HCT116 (cell line): ENCODE data around the gene CCDC126. TPM values are rescaled to one million over a fixed set of nuclear protein-coding genes. Genes with fewer than 3 reads are reported as not detected.

ENCODE experiments used
- ATAC-seq: fragments of 200-7000 bp; cut with Tn5 transposase; 2 replicates; pipeline ENCODE4 v1.9.1; 2020; ENCODE audit warnings: mild to moderate bottlenecking, moderate library complexity
- BruUV-seq: library from RNA; stranded (reverse); fragments of 400-500 nt; replicated peaks from 2 replicates; lab custom pipeline; 2021; lab: Mats Ljungman, UMichigan
- CTCF ChIA-PET: fragments of 300-600 bp; sonication (Branson Sonifier 250); formaldehyde crosslinking; loops from one replicate; lab custom pipeline; 2021; ENCODE audit warnings: antibody characterized with exemption; lab: Charles Lee
- POLR2A ChIA-PET: fragments of 300-600, 350-600 bp; sonication (Branson Sonifier 250); formaldehyde crosslinking; loops from one replicate; lab custom pipeline; 2021; ENCODE audit warnings: antibody characterized with exemption; lab: Charles Lee
- RAD21 ChIA-PET, 2 experiments: fragments of 300-600 bp; sonication (Branson Sonifier 250); formaldehyde crosslinking; loops; one replicate each; lab custom pipeline; 2023; ENCODE audit warnings: low total read pairs in 2 of 2; ENCODE audit not compliant: uncharacterized antibody in 2 of 2, unreplicated experiment in 2 of 2, low non-redundant PET in 1 of 2; lab: Charles Lee
- DNase-seq: peaks from one replicate; pipeline ENCODE4 v3.0.0-alpha.2; 2010; ENCODE audit warnings: low read depth, low spot score
- H2AFZ ChIP-seq: fragments of 200-600 bp; shearing (Covaris generic), sonication (generic); 2 replicates; pipeline ENCODE4 v1.6.1; 2017; ENCODE audit warnings: low read depth, mixed run types, mixed read lengths, antibody characterized with exemption, low read length; ENCODE audit not compliant: poor library complexity, severe bottlenecking
- H3K27ac ChIP-seq: 2 replicates; pipeline ENCODE4 v1.5.1; 2012; ENCODE audit warnings: low read depth, low read length
- H3K27me3 ChIP-seq: fragments of 200-600 bp; sonication (generic); 2 replicates; pipeline ENCODE4 v1.6.1; 2016; ENCODE audit warnings: mixed run types, low read length, mixed read lengths; ENCODE audit not compliant: insufficient read depth
- H3K36me3 ChIP-seq, 2 experiments: fragments of 200-500 bp in 1 of 2; fragments of 200-600 bp in 1 of 2; sonication (Bioruptor generic) in 1 of 2; sonication (generic) in 1 of 2; 2 replicates each; pipeline versions ENCODE4 v1.5.1 to v1.6.1; 2014 to 2016; ENCODE audit warnings: low read length in 2 of 2, inconsistent platforms in 1 of 2, mixed read lengths in 1 of 2, mixed run types in 1 of 2; ENCODE audit not compliant: insufficient read depth in 2 of 2, control insufficient read depth in 1 of 2
- H3K4me1 ChIP-seq, 2 experiments: fragments of 200-600 bp in 1 of 2; sonication (generic) in 1 of 2; 2 replicates each; pipeline versions ENCODE4 v1.5.1 to v1.6.1; 2012 to 2017; ENCODE audit warnings: low read length in 2 of 2, inconsistent platforms in 1 of 2, mild to moderate bottlenecking in 1 of 2, mixed read lengths in 1 of 2, mixed run types in 1 of 2, moderate library complexity in 1 of 2; ENCODE audit not compliant: insufficient read depth in 2 of 2, control insufficient read depth in 1 of 2
- H3K4me2 ChIP-seq: fragments of 200-600 bp; sonication (generic); 2 replicates; pipeline ENCODE4 v1.6.1; 2017; ENCODE audit warnings: mixed run types, low read length, mixed read lengths
- H3K4me3 ChIP-seq, 2 experiments: fragments of 200-600 bp in 1 of 2; sonication (generic) in 1 of 2; replicated peaks in 1 of 2; 2 replicates each; pipeline ENCODE4 v1.5.1; 2011 to 2016; ENCODE audit warnings: low read length in 2 of 2, control low read depth in 1 of 2, low read depth in 1 of 2, mild to moderate bottlenecking in 1 of 2, mixed read lengths in 1 of 2, mixed run types in 1 of 2
- H3K79me2 ChIP-seq: fragments of 200-600 bp; sonication (generic); 2 replicates; pipeline ENCODE4 v1.6.1; 2017; ENCODE audit warnings: mild to moderate bottlenecking, mixed run types, low read length, moderate library complexity, mixed read lengths; ENCODE audit not compliant: insufficient read depth
- H3K9ac ChIP-seq: fragments of 200-600 bp; sonication (generic); 2 replicates; pipeline ENCODE4 v1.6.1; 2016; ENCODE audit warnings: low read length, mixed read lengths
- H3K9me2 ChIP-seq: fragments of 200-600 bp; sonication (generic), shearing (Covaris generic); 2 replicates; pipeline ENCODE4 v1.6.1; 2017; ENCODE audit warnings: mixed run types, mild to moderate bottlenecking, moderate library complexity; ENCODE audit not compliant: insufficient read depth
- H3K9me3 ChIP-seq, 2 experiments: fragments of 200-500 bp in 1 of 2; fragments of 200-600 bp in 1 of 2; sonication (Bioruptor generic) in 1 of 2; sonication (generic) in 1 of 2; 2 replicates each; pipeline ENCODE4 v1.6.1; 2014 to 2017; ENCODE audit warnings: low read length in 2 of 2, mixed read lengths in 2 of 2, inconsistent platforms in 1 of 2, low read depth in 1 of 2, mild to moderate bottlenecking in 1 of 2, mixed run types in 1 of 2, moderate library complexity in 1 of 2; ENCODE audit not compliant: control insufficient read depth in 1 of 2, insufficient read depth in 1 of 2
- H4K20me1 ChIP-seq: fragments of 200-600 bp; sonication (generic), shearing (Covaris generic); 2 replicates; pipeline ENCODE4 v1.6.1; 2017; ENCODE audit warnings: mixed run types, mild to moderate bottlenecking, moderate library complexity; ENCODE audit not compliant: insufficient read depth
- ATF3 ChIP-seq: IDR thresholded peaks from 2 replicates; pipeline ENCODE4 v1.6.1; 2012
- CBX3 ChIP-seq: IDR thresholded peaks from 2 replicates; pipeline ENCODE4 v1.6.1; 2012; ENCODE audit warnings: low read depth
- CTCF ChIP-seq, 3 experiments: fragments of 200-600 bp in 1 of 3; sonication (generic) in 1 of 3; IDR thresholded peaks in 2 of 3; conservative IDR thresholded peaks in 1 of 3; 2 replicates each; pipeline ENCODE4 v1.5.1; 2012 to 2017; ENCODE audit warnings: low read depth in 2 of 3, low read length in 2 of 3, antibody characterized with exemption in 1 of 3, borderline replicate concordance in 1 of 3, control low read depth in 1 of 3, mild to moderate bottlenecking in 1 of 3, mixed read lengths in 1 of 3, mixed run types in 1 of 3, moderate library complexity in 1 of 3; ENCODE audit not compliant: insufficient read depth in 1 of 3
- EGR1 ChIP-seq: IDR thresholded peaks from 2 replicates; pipeline ENCODE4 v1.6.1; 2012; ENCODE audit warnings: low read depth
- ELF1 ChIP-seq: IDR thresholded peaks from 2 replicates; pipeline ENCODE4 v1.6.1; 2012; ENCODE audit warnings: low read depth, borderline replicate concordance
- EZH2 ChIP-seq: fragments of 200-600 bp; sonication (generic); IDR thresholded peaks from 2 replicates; pipeline ENCODE4 v1.6.1; 2017; ENCODE audit warnings: antibody characterized with exemption, mixed run types
- EZH2phosphoT487 ChIP-seq: fragments of 200-600 bp; IDR thresholded peaks from 2 replicates; pipeline ENCODE4 v1.6.1; 2018; ENCODE audit warnings: antibody characterized with exemption, borderline replicate concordance
- FOSL1 ChIP-seq: IDR thresholded peaks from 2 replicates; pipeline ENCODE4 v1.6.1; 2012; ENCODE audit warnings: low read depth
- JUND ChIP-seq: IDR thresholded peaks from 2 replicates; pipeline ENCODE4 v1.6.1; 2012
- MAX ChIP-seq: IDR thresholded peaks from 2 replicates; pipeline ENCODE4 v1.6.1; 2012
- POLR2A ChIP-seq: IDR thresholded peaks from 2 replicates; pipeline ENCODE4 v1.7.0; 2011; ENCODE audit warnings: borderline replicate concordance; ENCODE audit not compliant: insufficient read depth, insufficient read length; ENCODE audit errors: extremely low read depth
- POLR2AphosphoS5 ChIP-seq: IDR thresholded peaks from 2 replicates; pipeline ENCODE4 v1.6.1; 2011; ENCODE audit warnings: mild to moderate bottlenecking, low read depth, low read length, moderate library complexity
- REST ChIP-seq: IDR thresholded peaks from 2 replicates; pipeline ENCODE4 v1.6.1; 2012; ENCODE audit warnings: low read depth
- SIN3A ChIP-seq: IDR thresholded peaks from 2 replicates; pipeline ENCODE4 v1.6.1; 2012; ENCODE audit warnings: low read depth
- YY1 ChIP-seq: IDR thresholded peaks from 2 replicates; pipeline ENCODE4 v1.6.1; 2011; ENCODE audit warnings: low read length, low read depth, moderate library complexity, mild to moderate bottlenecking; ENCODE audit not compliant: insufficient replicate concordance; ENCODE audit errors: extremely low read depth
- ZBTB33 ChIP-seq: IDR thresholded peaks from 2 replicates; pipeline ENCODE4 v1.6.1; 2011; ENCODE audit warnings: mild to moderate bottlenecking, low read length, moderate library complexity; ENCODE audit not compliant: insufficient replicate concordance; ENCODE audit errors: extremely low read depth
- ZFX ChIP-seq: fragments of 450-650 bp; IDR thresholded peaks from 2 replicates; pipeline ENCODE4 v1.6.1; 2017
- ZNF274 ChIP-seq: fragments of 200-500 bp; sonication (Bioruptor generic); IDR thresholded peaks from 2 replicates; pipeline ENCODE4 v1.6.1; 2014; ENCODE audit warnings: mild to moderate bottlenecking, low read depth, low read length, inconsistent platforms
- intact Hi-C: fragments of 100-400 bp; cut with micrococcal nuclease; formaldehyde crosslinking; loops from 2 replicates; pipeline ENCODE4 v1.10.0; 2022
- total RNA-seq: library from RNA; stranded (reverse); gene quantifications from one replicate; pipeline ENCODE4 v1.2.1, GENCODE V29; 2021; ENCODE audit not compliant: unreplicated experiment

CCDC126 gene
- total RNA-seq, 1 experiment from 2014 or later, result 5.0 TPM

GRCh38 chr7:23622506-23622925, 25.3 kb downstream of the CCDC126 start:
- DNase-seq, result no peak
- H3K79me2 ChIP-seq, result no peaks in the 10 kb centered on the region
- H3K4me3 ChIP-seq, result no peak overlapping the region
- H3K9me2 ChIP-seq, result no peaks in the 10 kb centered on the region
- no TSS peak for BruUV-seq
- no peaks in the 10 kb centered on the region for H3K36me3 ChIP-seq
- no peaks in the 10 kb centered on the region for H4K20me1 ChIP-seq
- ATAC-seq, result no peak
- H3K9me3 ChIP-seq, result no peaks in the 10 kb centered on the region
- H3K27me3 ChIP-seq, result no peaks in the 10 kb centered on the region
- H3K4me1 ChIP-seq, result no peaks in the 10 kb centered on the region
- intact Hi-C loops, result no loop called here
- no peak overlapping the region for H3K9ac ChIP-seq
- H2AFZ ChIP-seq, result no peak overlapping the region
- POLR2A ChIA-PET, result no interaction called here
- H3K27ac ChIP-seq, result no peak overlapping the region
- no peak overlapping the region for H3K4me2 ChIP-seq
- RAD21 ChIA-PET, result no interaction called here
- CTCF ChIA-PET, result no interaction called here
- no peak for TF ChIP-seq POLR2A
- TF ChIP-seq ZFX, result no peak
- TF ChIP-seq ZBTB33, result no peak
- no peak for TF ChIP-seq ELF1
- TF ChIP-seq JUND, result no peak
- no peak for TF ChIP-seq FOSL1
- TF ChIP-seq SIN3A, result no peak
- no peak for TF ChIP-seq REST
- TF ChIP-seq MAX, result no peak
- no peak for TF ChIP-seq EZH2phosphoT487
- TF ChIP-seq EGR1, result no peak
- no peak for TF ChIP-seq POLR2AphosphoS5
- TF ChIP-seq EZH2, result no peak
- TF ChIP-seq ZNF274, result no peak
- no peak for TF ChIP-seq CTCF (IDR thresholded peaks at IDR 0.05 in 2 of 3, conservative IDR thresholded peaks at IDR 0.05 in 1 of 3; ENCODE audit: borderline replicate concordance in 1 of 3, insufficient read depth in 1 of 3, low read depth in 2 of 3, low read length in 2 of 3)
- no peak for TF ChIP-seq ATF3
- no peak for TF ChIP-seq YY1
- TF ChIP-seq CBX3, result no peak
